HG02973 (cell line): ENCODE data around the gene PLK5.

Source experiments
- ATAC-seq: cut with Tn5 transposase; IDR thresholded peaks from one replicate; pipeline ENCODE4 v1.9.1; 2021; ENCODE audit warnings: moderate library complexity; ENCODE audit not compliant: unreplicated experiment

PLK5 gene

GRCh38 chr19:1554968-1555367 is 31.1 kb downstream of the PLK5 start:
- ATAC-seq: no peak

- no peak for ATAC-seq
Measured at GRCh38 chr19:1555487-1556389, 31.9 kb downstream of the PLK5 start.

GRCh38 chr19:1556390-1557070 is 32.7 kb downstream of the PLK5 start:
- ATAC-seq: no peak

GRCh38 chr19:1558552-1558951 is 34.7 kb downstream of the PLK5 start:
- ATAC-seq: no peak

GRCh38 chr19:1560286-1560882 is 36.5 kb downstream of the PLK5 start:
- ATAC-seq: no peak

- ATAC-seq: no peak
Measured at GRCh38 chr19:1561236-1561842, 37.5 kb downstream of the PLK5 start.

- no peak for ATAC-seq
Measured at GRCh38 chr19:1563251-1563650, 39.4 kb downstream of the PLK5 start.

GRCh38 chr19:1566392-1567115 is 42.7 kb downstream of the PLK5 start:
- ATAC-seq: no peak

- ATAC-seq: no peak
Measured at GRCh38 chr19:1567116-1567847, 43.4 kb downstream of the PLK5 start.

- no peak for ATAC-seq
Measured at GRCh38 chr19:1567848-1568227, 44.0 kb downstream of the PLK5 start.

- no peak for ATAC-seq
Measured at GRCh38 chr19:1568320-1569019, 44.6 kb downstream of the PLK5 start, which contains the start of gene MEX3D. TSS of gene MEX3D (minus strand) at chr19:1568325. CDS start at chr19:1568058, 267 bp downstream.

- ATAC-seq: no peak
Measured at GRCh38 chr19:1569997-1570396, 46.1 kb downstream of the PLK5 start.

- ATAC-seq: no peak
Measured at GRCh38 chr19:1570836-1571235, 47.0 kb downstream of the PLK5 start.

GRCh38 chr19:1571358-1571757 is 47.5 kb downstream of the PLK5 start:
- ATAC-seq: no peak

- no peak for ATAC-seq
Measured at GRCh38 chr19:1572795-1573194, 48.9 kb downstream of the PLK5 start.

- no peak for ATAC-seq
Measured at GRCh38 chr19:1574354-1575136, 50.7 kb downstream of the PLK5 start.

GRCh38 chr19:1575323-1576241 is 51.7 kb downstream of the PLK5 start:
- no peak for ATAC-seq
